Left lobe of liver (tissue), 2 donors: Measurements from ENCODE around the gene CARD19. TPM values are rescaled to one million over a fixed set of nuclear protein-coding genes. Genes with fewer than 3 reads are reported as not detected.
"Not testable (repeated sequence)": the region's sequence is repeated elsewhere in the genome, so short reads cannot be mapped to it uniquely, and the experiment has no call there.

Experiments used
- ATAC-seq: fragments of 200-7000 bp; cut with Tn5 transposase; one replicate; pipeline ENCODE4 v1.9.1; 2020; ENCODE audit warnings: mild to moderate bottlenecking, moderate library complexity
- DNase-seq: peaks from one replicate; pipeline ENCODE4 v3.0.0-alpha.2; 2020; ENCODE audit warnings: low spot score
- total RNA-seq: library from RNA; stranded (reverse); gene quantifications from one replicate; pipeline ENCODE4 v1.2.1, GENCODE V29; 2021
- donor health status: DM: no; HTN: no; CAD: no; lungs with moderate emphysema.
- donor health status: DM: no; HTN: yes; CAD: no.

Gene CARD19
- total RNA-seq, 1 donor from 2014 or later, result 8.5 TPM

GRCh38 chr9:93129691-93130500 lies 33.9 kb downstream of the CARD19 start:
- peak; percentile 49 for DNase-seq
- no peak for ATAC-seq

- DNase-seq (peak; percentile 55), ATAC-seq (no peak)
Measured at GRCh38 chr9:93130861-93131481, 35.0 kb downstream of the CARD19 start.

GRCh38 chr9:93131599-93132286 lies 35.7 kb downstream of the CARD19 start:
- ATAC-seq (no peak), DNase-seq (no peak)

GRCh38 chr9:93132287-93132927 lies 36.4 kb downstream of the CARD19 start:
- ATAC-seq (peak; percentile 61), DNase-seq (peak; percentile 89)

GRCh38 chr9:93132946-93133680 lies 37.1 kb downstream of the CARD19 start:
- ATAC-seq (peak; percentile 7), DNase-seq (peak; percentile 59)

- ATAC-seq (peak; percentile 73), DNase-seq (peak; percentile 90)
Measured at GRCh38 chr9:93133681-93134014, 37.6 kb downstream of the CARD19 start.

- ATAC-seq, result peak; percentile 79
- peak; percentile 79 for DNase-seq
Measured at GRCh38 chr9:93134015-93134739, 38.2 kb downstream of the CARD19 start, which contains the start of gene NINJ1. TSS of gene NINJ1 (minus strand) at chr9:93134251. CDS start at chr9:93134217, 34 bp downstream.

GRCh38 chr9:93134740-93135444 lies 38.9 kb downstream of the CARD19 start:
- DNase-seq (peak; percentile 51), ATAC-seq (no peak)

GRCh38 chr9:93136011-93136440 lies 40.0 kb downstream of the CARD19 start:
- DNase-seq (peak; percentile 58), ATAC-seq (peak; percentile 27)

GRCh38 chr9:93137362-93137761 lies 41.3 kb downstream of the CARD19 start:
- ATAC-seq (no peak), DNase-seq (no peak)

- DNase-seq, result no peak
- ATAC-seq, result no peak
Measured at GRCh38 chr9:93138171-93138764, 42.3 kb downstream of the CARD19 start.

GRCh38 chr9:93139365-93140182 lies 43.6 kb downstream of the CARD19 start:
- no peak for ATAC-seq
- no peak for DNase-seq

GRCh38 chr9:93141771-93142483 lies 45.9 kb downstream of the CARD19 start:
- no peak for DNase-seq
- ATAC-seq, result no peak

GRCh38 chr9:93143830-93144530 lies 48.0 kb downstream of the CARD19 start:
- ATAC-seq (no peak), DNase-seq (no peak)

- ATAC-seq, DNase-seq: not testable (repeated sequence)
Measured at GRCh38 chr9:93146696-93147095, 50.7 kb downstream of the CARD19 start.

- ATAC-seq (no peak), DNase-seq (no peak)
Measured at GRCh38 chr9:93147632-93148031, 51.6 kb downstream of the CARD19 start.

GRCh38 chr9:93148721-93149120 lies 52.7 kb downstream of the CARD19 start:
- ATAC-seq (no peak), DNase-seq (no peak)
